ENCODE results near the gene ATF1.

DNA sequence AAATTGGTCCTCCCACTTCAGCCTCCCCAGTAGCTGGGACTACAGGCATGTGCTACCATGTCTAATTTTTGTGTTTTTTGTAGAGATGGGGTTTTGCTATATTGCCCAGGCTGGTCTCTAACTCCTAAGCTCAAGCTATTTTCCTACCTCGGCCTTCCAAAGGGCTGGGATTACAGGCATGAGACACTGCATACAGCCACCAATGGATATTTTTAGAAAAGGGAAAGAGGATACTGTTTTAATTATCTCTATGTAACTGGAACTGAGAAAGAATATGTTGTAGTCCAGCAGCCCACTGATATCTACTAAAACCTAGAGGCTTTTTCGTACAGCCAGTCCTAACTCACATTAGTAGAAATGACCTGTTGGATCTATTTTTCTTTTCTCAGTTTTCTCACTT lies 85.1 kb downstream of the ATF1 start:
- TF ChIP-seq, protein P1, sequence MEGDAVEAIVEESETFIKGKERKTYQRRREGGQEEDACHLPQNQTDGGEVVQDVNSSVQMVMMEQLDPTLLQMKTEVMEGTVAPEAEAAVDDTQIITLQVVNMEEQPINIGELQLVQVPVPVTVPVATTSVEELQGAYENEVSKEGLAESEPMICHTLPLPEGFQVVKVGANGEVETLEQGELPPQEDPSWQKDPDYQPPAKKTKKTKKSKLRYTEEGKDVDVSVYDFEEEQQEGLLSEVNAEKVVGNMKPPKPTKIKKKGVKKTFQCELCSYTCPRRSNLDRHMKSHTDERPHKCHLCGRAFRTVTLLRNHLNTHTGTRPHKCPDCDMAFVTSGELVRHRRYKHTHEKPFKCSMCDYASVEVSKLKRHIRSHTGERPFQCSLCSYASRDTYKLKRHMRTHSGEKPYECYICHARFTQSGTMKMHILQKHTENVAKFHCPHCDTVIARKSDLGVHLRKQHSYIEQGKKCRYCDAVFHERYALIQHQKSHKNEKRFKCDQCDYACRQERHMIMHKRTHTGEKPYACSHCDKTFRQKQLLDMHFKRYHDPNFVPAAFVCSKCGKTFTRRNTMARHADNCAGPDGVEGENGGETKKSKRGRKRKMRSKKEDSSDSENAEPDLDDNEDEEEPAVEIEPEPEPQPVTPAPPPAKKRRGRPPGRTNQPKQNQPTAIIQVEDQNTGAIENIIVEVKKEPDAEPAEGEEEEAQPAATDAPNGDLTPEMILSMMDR (IDR thresholded peaks at IDR 0.05): no peak
- TF ChIP-seq EZH2phosphoT487 (IDR thresholded peaks at IDR 0.05): no peak

All from neural progenitor cell (in vitro differentiated cells).